Stomach smooth muscle (tissue), 2 donors: ENCODE measurements around the gene GLCE.

ENCODE experiments used
- H3K27ac ChIP-seq: one replicate; pipeline ENCODE4 v1.7.0; 2013; ENCODE audit warnings: mild to moderate bottlenecking, low read length, inconsistent platforms
- H3K27me3 ChIP-seq, 2 donors: one replicate each; pipeline ENCODE4 v1.7.0; 2013; ENCODE audit warnings: low read length in 2 of 2; ENCODE audit not compliant: insufficient read depth in 2 of 2, control insufficient read depth in 1 of 2
- H3K36me3 ChIP-seq, 2 donors: one replicate each; pipeline ENCODE4 v1.7.0; 2013; ENCODE audit warnings: low read length in 2 of 2; ENCODE audit not compliant: control insufficient read depth in 2 of 2, insufficient read depth in 2 of 2
- H3K4me1 ChIP-seq: one replicate; pipeline ENCODE4 v1.7.0; 2013; ENCODE audit warnings: low read length; ENCODE audit not compliant: control insufficient read depth, insufficient read depth
- H3K4me3 ChIP-seq, 2 donors: one replicate each; pipeline ENCODE4 v1.7.0; 2013; ENCODE audit warnings: low read length in 2 of 2
- H3K9ac ChIP-seq, 2 donors: one replicate each; pipeline ENCODE4 v1.7.0; 2013; ENCODE audit warnings: low read length in 2 of 2, mild to moderate bottlenecking in 1 of 2
- H3K9me3 ChIP-seq, 2 donors: one replicate each; pipeline ENCODE4 v1.7.0; 2013; ENCODE audit warnings: low read length in 2 of 2; ENCODE audit not compliant: control insufficient read depth in 2 of 2
- donor health status: healthy.
- donor health status: Pancreatic carcinoma.

The GLCE gene

DNA sequence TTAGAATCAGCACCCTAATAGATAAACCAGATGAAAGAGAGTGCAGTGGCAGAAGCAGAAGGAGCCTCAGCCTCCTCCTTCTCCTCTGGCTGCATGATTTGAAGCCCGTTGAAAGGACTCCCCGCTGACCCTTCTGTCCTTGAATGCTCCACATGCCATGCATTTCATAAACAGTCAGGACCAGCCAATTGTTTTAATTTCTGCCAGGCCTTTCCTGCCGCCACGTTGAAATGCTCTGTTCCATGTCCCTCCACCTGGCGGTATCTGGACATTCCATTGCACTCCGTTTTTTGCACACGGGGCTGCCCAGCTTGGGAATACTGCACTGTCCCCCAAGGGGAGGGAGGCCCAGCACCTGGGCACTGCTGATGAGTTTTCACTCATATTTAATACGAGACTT lies 35.2 kb upstream of the GLCE start:
- no peak overlapping the region for H3K9ac ChIP-seq
- H3K27me3 ChIP-seq: no peaks in the 10 kb centered on the region
- H3K4me1 ChIP-seq: peaks cover 6% of the 10 kb centered on the region
- no peak overlapping the region for H3K27ac ChIP-seq
- H3K36me3 ChIP-seq: no peaks in the 10 kb centered on the region
- no peaks in the 10 kb centered on the region for H3K9me3 ChIP-seq
- no peak overlapping the region for H3K4me3 ChIP-seq

- Histone ChIP-seq H3K36me3 (no peaks in the 10 kb centered on the region), H3K9me3 (no peaks in the 10 kb centered on the region), H3K4me1 (peaks cover 6% of the 10 kb centered on the region), H3K27ac (no peak overlapping the region), H3K9ac (no peak overlapping the region), H3K27me3 (no peaks in the 10 kb centered on the region), H3K4me3 (no peak overlapping the region)
Observed at GRCh38 chr15:69126054-69126469, 34.4 kb upstream of the GLCE start.

DNA sequence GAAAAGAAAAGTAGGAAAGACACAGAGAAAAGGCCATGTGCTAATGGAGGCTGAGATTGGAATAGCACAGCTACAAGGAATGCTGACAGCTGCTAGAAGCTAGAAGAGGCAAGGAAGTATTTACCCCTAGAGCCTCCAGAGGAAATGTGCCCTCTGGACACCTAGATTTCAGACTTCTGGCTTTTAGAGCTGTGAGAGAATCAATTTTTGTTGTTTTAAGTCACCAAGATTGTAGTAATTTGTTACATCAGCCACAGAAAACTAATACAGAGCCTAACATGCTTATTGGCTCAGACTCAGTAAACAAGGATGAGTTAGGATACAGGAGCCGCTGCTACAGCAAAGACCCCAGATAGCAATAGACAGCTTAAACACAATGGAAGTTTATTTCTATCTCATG lies 33.1 kb upstream of the GLCE start:
- no peak overlapping the region for H3K27ac ChIP-seq
- H3K9ac ChIP-seq: no peak overlapping the region

DNA sequence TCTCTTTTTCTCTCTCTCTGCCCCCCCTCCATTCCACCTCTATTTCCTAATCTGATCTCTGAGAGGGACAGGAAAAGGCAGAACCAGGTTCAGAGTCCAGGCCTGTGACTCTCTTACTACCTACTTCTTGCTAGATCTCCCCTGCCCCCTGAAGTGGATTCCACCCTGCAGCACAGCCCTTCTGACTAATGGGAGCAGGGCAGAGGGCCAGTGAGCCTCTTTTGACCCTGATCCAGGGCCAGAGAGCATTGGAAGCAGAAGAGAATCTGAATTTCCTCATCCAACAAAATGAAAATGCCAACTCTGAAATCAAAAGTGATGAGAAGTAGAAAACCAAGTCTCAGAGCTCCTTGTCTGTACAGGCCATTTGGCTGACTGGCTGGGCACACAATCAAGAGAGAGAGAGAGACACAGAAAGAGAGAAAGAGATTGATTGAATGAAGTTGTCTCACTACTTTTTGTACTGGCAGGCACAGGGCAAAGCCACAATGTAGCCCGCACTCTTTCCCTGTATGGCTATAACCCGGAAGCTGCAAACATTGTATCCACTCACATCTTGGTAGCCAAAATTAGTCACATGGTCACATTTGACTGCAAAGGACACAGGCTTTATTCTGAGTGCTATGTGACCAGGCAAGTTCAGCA lies 31.6 kb upstream of the GLCE start:
- H3K27me3 ChIP-seq: no peaks in the 10 kb centered on the region
- no peaks in the 10 kb centered on the region for H3K9me3 ChIP-seq
- H3K9ac ChIP-seq: no peak overlapping the region
- H3K4me1 ChIP-seq: peaks cover 6% of the 10 kb centered on the region
- no peak overlapping the region for H3K4me3 ChIP-seq
- H3K36me3 ChIP-seq: no peaks in the 10 kb centered on the region
- no peak overlapping the region for H3K27ac ChIP-seq

More for the DNA sequence above, 33.1 kb upstream of the GLCE start:
- Histone ChIP-seq H3K4me1 (peaks cover 6% of the 10 kb centered on the region), H3K4me3 (no peak overlapping the region), H3K27me3 (no peaks in the 10 kb centered on the region), H3K9me3 (no peaks in the 10 kb centered on the region), H3K36me3 (no peaks in the 10 kb centered on the region)

DNA sequence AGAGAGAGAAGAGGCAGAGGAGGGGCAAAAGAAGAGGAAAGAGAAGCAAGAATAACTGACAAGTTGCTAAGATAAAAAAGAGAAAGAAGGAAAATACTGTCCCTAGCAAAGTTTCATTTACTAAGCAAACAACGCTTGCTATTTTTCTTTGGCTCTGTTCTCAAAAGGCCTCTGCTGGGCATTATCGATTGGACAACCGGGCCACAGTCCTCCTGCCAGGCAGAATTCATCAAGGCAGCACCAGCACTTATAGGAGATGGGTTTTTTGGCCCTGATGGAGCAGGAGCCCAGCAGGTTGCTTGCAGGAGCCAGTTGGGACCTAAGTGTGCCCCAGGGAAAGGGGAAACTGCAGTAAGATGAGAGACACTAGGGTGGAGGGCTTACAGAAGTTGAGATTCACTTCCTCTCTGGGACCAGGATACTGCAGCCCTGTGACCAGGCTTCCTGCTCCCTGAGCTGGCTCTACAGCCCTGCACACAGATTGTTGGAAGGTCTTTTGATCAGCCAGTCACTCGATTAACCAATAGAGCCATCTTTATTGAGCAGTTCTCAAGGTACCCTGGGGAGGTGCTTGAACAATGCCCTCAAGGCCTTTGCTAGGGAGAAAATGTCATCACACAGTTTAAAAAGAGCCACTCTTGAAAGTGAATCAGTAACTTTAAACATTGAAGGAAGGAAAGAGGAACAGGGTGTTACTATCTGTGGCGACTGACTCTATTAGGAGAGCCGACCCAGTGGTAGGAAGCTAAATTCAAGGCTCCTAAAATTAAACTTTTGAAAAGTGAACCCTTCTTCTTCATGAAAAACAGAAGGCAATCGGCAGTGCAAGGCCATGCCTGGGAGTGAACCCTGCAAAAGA lies 28.8 kb upstream of the GLCE start:
- peaks cover 6% of the 10 kb centered on the region for H3K4me1 ChIP-seq
- H3K27ac ChIP-seq: no peak overlapping the region
- H3K36me3 ChIP-seq: no peaks in the 10 kb centered on the region
- H3K27me3 ChIP-seq: peaks cover 0 to 2% of the 10 kb centered on the region in 2 donors
- no peak overlapping the region for H3K9ac ChIP-seq
- H3K4me3 ChIP-seq: no peak overlapping the region
- no peaks in the 10 kb centered on the region for H3K9me3 ChIP-seq

DNA sequence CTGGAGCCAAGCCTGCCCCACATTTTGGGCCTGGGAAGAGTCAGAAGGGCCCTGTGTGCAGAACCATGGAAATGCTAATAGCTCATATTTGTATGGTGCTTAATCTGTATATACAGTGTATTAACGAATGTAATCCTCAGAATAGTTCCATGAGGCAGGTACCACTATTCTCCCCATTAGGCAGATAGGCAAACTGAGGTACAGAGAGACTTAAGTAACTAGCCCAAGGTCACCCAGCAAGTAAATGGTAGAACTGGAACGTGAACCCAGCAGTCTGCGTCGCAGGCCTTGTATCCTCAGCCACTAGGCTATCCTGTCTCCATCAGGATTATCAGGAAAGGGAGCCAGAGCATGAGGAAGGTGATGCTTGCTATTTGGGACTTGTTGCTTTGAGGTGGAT lies 28.0 kb upstream of the GLCE start:
- Histone ChIP-seq H3K27me3 (peaks cover 0 to 6% of the 10 kb centered on the region in 2 donors), H3K4me3 (no peak overlapping the region), H3K27ac (no peak overlapping the region), H3K36me3 (no peaks in the 10 kb centered on the region), H3K9ac (no peak overlapping the region), H3K9me3 (no peaks in the 10 kb centered on the region), H3K4me1 (peaks cover 6% of the 10 kb centered on the region)

- no peak overlapping the region for H3K4me3 ChIP-seq
- H3K27me3 ChIP-seq: peaks cover 0 to 6% of the 10 kb centered on the region in 2 donors
- no peak overlapping the region for H3K27ac ChIP-seq
- H3K9ac ChIP-seq: no peak overlapping the region
- peaks cover 6% of the 10 kb centered on the region for H3K4me1 ChIP-seq
- no peaks in the 10 kb centered on the region for H3K36me3 ChIP-seq
- no peaks in the 10 kb centered on the region for H3K9me3 ChIP-seq
Observed at GRCh38 chr15:69132977-69133861, 27.2 kb upstream of the GLCE start.

GRCh38 chr15:69133862-69134519 lies 26.4 kb upstream of the GLCE start:
- Histone ChIP-seq H3K4me3 (no peak overlapping the region), H3K9me3 (no peaks in the 10 kb centered on the region), H3K27me3 (peaks cover 0 to 6% of the 10 kb centered on the region in 2 donors), H3K36me3 (no peaks in the 10 kb centered on the region), H3K9ac (no peak overlapping the region), H3K4me1 (peaks cover 5% of the 10 kb centered on the region), H3K27ac (no peak overlapping the region)

DNA sequence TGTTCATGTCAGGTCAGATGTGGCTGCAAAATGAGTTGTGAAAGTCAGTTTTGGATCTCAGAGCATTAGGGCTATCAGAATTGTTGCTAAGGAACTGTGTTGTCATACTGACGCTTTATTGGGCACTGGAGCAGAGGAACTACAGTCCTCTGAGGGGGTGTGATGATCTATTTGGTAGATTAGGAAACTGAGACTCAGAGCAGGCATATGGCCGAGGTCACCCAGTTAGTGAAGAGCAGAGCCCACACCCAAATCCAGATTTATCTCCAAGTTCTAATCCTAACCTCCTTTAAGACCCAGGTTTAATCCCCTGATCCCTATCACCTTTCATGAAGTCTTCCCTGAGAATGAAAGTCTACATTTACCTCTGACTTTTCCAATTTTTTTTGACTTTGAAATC lies 25.6 kb upstream of the GLCE start:
- no peak overlapping the region for H3K4me3 ChIP-seq
- peaks cover 0 to 6% of the 10 kb centered on the region in 2 donors for H3K27me3 ChIP-seq
- H3K4me1 ChIP-seq: no peaks in the 10 kb centered on the region
- H3K9me3 ChIP-seq: no peaks in the 10 kb centered on the region
- no peaks in the 10 kb centered on the region for H3K36me3 ChIP-seq
- H3K9ac ChIP-seq: no peak overlapping the region
- H3K27ac ChIP-seq: no peak overlapping the region

GRCh38 chr15:69135499-69135898 lies 24.9 kb upstream of the GLCE start:
- no peak overlapping the region for H3K9ac ChIP-seq
- H3K27me3 ChIP-seq: peaks cover 0 to 6% of the 10 kb centered on the region in 2 donors
- no peak overlapping the region for H3K4me3 ChIP-seq
- H3K4me1 ChIP-seq: no peaks in the 10 kb centered on the region
- H3K36me3 ChIP-seq: no peaks in the 10 kb centered on the region
- no peak overlapping the region for H3K27ac ChIP-seq
- no peaks in the 10 kb centered on the region for H3K9me3 ChIP-seq
